ENCODE data around the gene TRIM2.

DNA sequence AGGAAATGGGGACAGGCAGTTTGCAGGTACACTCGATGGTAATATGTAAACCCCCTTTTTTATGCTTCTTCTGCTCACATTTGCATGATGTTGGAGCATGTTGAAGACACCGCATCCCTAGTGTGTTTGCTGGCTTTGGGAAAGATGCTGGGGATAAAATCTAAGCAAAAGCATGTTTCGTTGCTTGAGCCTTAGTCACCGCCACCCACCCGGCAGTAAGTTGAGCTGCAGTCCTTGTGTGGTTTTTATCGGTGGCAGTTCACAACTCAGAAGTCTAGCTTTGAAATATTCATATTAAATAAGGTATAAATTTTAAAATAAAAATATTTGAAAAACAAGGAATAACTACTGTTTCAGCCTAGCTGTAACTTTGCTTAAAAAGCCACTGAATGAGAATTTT is 118.5 kb downstream of the TRIM2 start:
- TF ChIP-seq, protein P1, sequence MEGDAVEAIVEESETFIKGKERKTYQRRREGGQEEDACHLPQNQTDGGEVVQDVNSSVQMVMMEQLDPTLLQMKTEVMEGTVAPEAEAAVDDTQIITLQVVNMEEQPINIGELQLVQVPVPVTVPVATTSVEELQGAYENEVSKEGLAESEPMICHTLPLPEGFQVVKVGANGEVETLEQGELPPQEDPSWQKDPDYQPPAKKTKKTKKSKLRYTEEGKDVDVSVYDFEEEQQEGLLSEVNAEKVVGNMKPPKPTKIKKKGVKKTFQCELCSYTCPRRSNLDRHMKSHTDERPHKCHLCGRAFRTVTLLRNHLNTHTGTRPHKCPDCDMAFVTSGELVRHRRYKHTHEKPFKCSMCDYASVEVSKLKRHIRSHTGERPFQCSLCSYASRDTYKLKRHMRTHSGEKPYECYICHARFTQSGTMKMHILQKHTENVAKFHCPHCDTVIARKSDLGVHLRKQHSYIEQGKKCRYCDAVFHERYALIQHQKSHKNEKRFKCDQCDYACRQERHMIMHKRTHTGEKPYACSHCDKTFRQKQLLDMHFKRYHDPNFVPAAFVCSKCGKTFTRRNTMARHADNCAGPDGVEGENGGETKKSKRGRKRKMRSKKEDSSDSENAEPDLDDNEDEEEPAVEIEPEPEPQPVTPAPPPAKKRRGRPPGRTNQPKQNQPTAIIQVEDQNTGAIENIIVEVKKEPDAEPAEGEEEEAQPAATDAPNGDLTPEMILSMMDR (IDR thresholded peaks at IDR 0.05), result no peak
- no peak for TF ChIP-seq POLR2A (IDR thresholded peaks at IDR 0.05)
